CD4-positive, alpha-beta T cell (primary cell): ENCODE results near the gene NOB1. TPM values are rescaled to one million over a fixed set of nuclear protein-coding genes. Genes with fewer than 3 reads are reported as not detected.

ENCODE experiments used
- ATAC-seq: fragments of 200-7000 bp; cut with Tn5 transposase; one replicate; pipeline ENCODE4 v1.10.0; 2022; ENCODE audit warnings: mild to moderate bottlenecking; ENCODE audit not compliant: poor library complexity
- CTCF ChIA-PET: fragments of 350-600 bp; sonication (Branson Sonifier 250); formaldehyde crosslinking; loops from one replicate; lab custom pipeline; 2021; ENCODE audit warnings: antibody characterized with exemption, inconsistent platforms; lab: Charles Lee
- POLR2A ChIA-PET: fragments of 350-600 bp; sonication (Branson Sonifier 250); formaldehyde crosslinking; loops from one replicate; lab custom pipeline; 2021; ENCODE audit warnings: antibody characterized with exemption, inconsistent platforms; lab: Charles Lee
- DNase-seq, 14 experiments: peaks; one replicate each; pipeline ENCODE4 v3.0.0-alpha.2; 2013 to 2020; ENCODE audit warnings: mixed read lengths in 2 of 14
- H3K27ac ChIP-seq, 2 donors: one replicate each; pipeline versions ENCODE4 v1.5.1 to v1.7.0; 2013; ENCODE audit warnings: low read length in 2 of 2, low read depth in 1 of 2, mild to moderate bottlenecking in 1 of 2
- H3K27me3 ChIP-seq, 2 experiments: 1 replicate in 1 of 2; 2 replicates in 1 of 2; pipeline versions ENCODE4 v1.6.1 to v1.7.0; 2013; ENCODE audit warnings: low read length in 2 of 2, control low read depth in 1 of 2, mild to moderate bottlenecking in 1 of 2, moderate library complexity in 1 of 2; ENCODE audit not compliant: insufficient read depth in 2 of 2, control insufficient read depth in 1 of 2
- H3K36me3 ChIP-seq: one replicate; pipeline ENCODE4 v1.6.1; 2013; ENCODE audit warnings: low read length, control low read depth; ENCODE audit not compliant: insufficient read depth
- H3K4me1 ChIP-seq: one replicate; pipeline ENCODE4 v1.6.1; 2013; ENCODE audit warnings: low read length, control low read depth; ENCODE audit not compliant: insufficient read depth
- H3K4me3 ChIP-seq: one replicate; pipeline ENCODE4 v1.5.1; 2013; ENCODE audit warnings: mild to moderate bottlenecking, low read length, moderate library complexity
- H3K9me3 ChIP-seq, 2 experiments: 1 replicate in 1 of 2; 2 replicates in 1 of 2; pipeline versions ENCODE4 v1.6.1 to v1.7.0; 2013; ENCODE audit warnings: low read length in 2 of 2, mild to moderate bottlenecking in 2 of 2, control low read depth in 1 of 2, moderate library complexity in 1 of 2; ENCODE audit not compliant: control insufficient read depth in 1 of 2, insufficient read depth in 1 of 2
- H3K27ac Mint-ChIP-seq: one replicate; pipeline ENCODE4 v1.8.0; 2020; ENCODE audit warnings: mixed read lengths
- H3K27me3 Mint-ChIP-seq: one replicate; pipeline ENCODE4 v1.8.0; 2021; ENCODE audit warnings: mixed read lengths
- H3K36me3 Mint-ChIP-seq: one replicate; pipeline ENCODE4 v1.8.0; 2021; ENCODE audit warnings: low read depth, mixed read lengths
- H3K4me1 Mint-ChIP-seq: one replicate; pipeline ENCODE4 v1.8.0; 2021; ENCODE audit warnings: low read depth, mixed read lengths
- H3K4me3 Mint-ChIP-seq: one replicate; pipeline ENCODE4 v1.8.0; 2020; ENCODE audit warnings: mild to moderate bottlenecking, mixed read lengths
- H3K9me3 Mint-ChIP-seq: one replicate; pipeline ENCODE4 v1.8.0; 2020; ENCODE audit warnings: mixed read lengths
- CTCF ChIP-seq: fragments of 200-600 bp; IDR thresholded peaks from one replicate; pipeline ENCODE4 v1.8.0; 2022; ENCODE audit warnings: antibody characterized with exemption, mild to moderate bottlenecking
- intact Hi-C, 2 experiments: fragments of 100-400 bp; cut with DNase I in 1 of 2; cut with micrococcal nuclease in 1 of 2; formaldehyde crosslinking; loops; one replicate each; pipeline versions ENCODE4 v1.15.1 to v1.9.0; 2023 to 2025; cut with DNase I, micrococcal nuclease
- total RNA-seq, 174 experiments: library from RNA in 2 of 174; stranded (reverse) in 2 of 174; gene quantifications; one replicate each; pipeline ENCODE4 v1.2.3 and lab custom pipeline; 2021 to 2026

NOB1 gene
- total RNA-seq, 2 experiments from 2014 or later = 31.0 to 33.9 TPM

- Histone ChIP-seq H3K27me3 (no peaks in the 10 kb centered on the region), H3K36me3 (peaks cover 11% of the 10 kb centered on the region), H3K27ac (no peak overlapping the region), H3K9me3 (peaks cover 7 to 13% of the 10 kb centered on the region in 2 experiments), H3K4me3 (no peak overlapping the region), H3K4me1 (peaks cover 21% of the 10 kb centered on the region)
- ChIA-PET POLR2A (interaction anchor here (4.6 kb wide), 1 partner anchor 11 kb away, joined by 16 read pairs; the partner anchor contains the start of gene WWP2), CTCF (interaction anchor here (1.4 kb wide), 1 partner anchor 19 kb away, joined by 4 read pairs; the partner anchor contains the start of gene NOB1)
- TF ChIP-seq CTCF = no peak
- H3K9me3 Mint-ChIP-seq = peaks cover 6% of the 10 kb centered on the region
- peaks cover 39% of the 10 kb centered on the region for H3K36me3 Mint-ChIP-seq
- peaks cover 47% of the 10 kb centered on the region for H3K4me1 Mint-ChIP-seq
- intact Hi-C loops = no loop called here
- no peak overlapping the region for H3K4me3 Mint-ChIP-seq
- no peaks in the 10 kb centered on the region for H3K27me3 Mint-ChIP-seq
- ATAC-seq (no peak), DNase-seq (no peak)
- H3K27ac Mint-ChIP-seq = peak overlapping the region; percentile 9
Observed at GRCh38 chr16:69773260-69773947, 18.7 kb upstream of the NOB1 start.

- TF ChIP-seq CTCF = no peak
- ATAC-seq (no peak), DNase-seq (no peak)
- Mint-ChIP-seq H3K36me3 (peaks cover 36% of the 10 kb centered on the region), H3K4me3 (no peak overlapping the region), H3K27me3 (no peaks in the 10 kb centered on the region), H3K4me1 (peaks cover 56% of the 10 kb centered on the region), H3K27ac (peak overlapping the region; percentile 13), H3K9me3 (peaks cover 6% of the 10 kb centered on the region)
- Histone ChIP-seq H3K9me3 (peaks cover 7 to 13% of the 10 kb centered on the region in 2 experiments), H3K4me3 (no peak overlapping the region), H3K4me1 (peaks cover 21% of the 10 kb centered on the region), H3K27me3 (no peaks in the 10 kb centered on the region), H3K27ac (no peak overlapping the region), H3K36me3 (peaks cover 8% of the 10 kb centered on the region)
- intact Hi-C loops = no loop called here
- ChIA-PET POLR2A (interaction anchor here (4.6 kb wide), 1 partner anchor 9 kb away, joined by 16 read pairs; the partner anchor contains the start of gene WWP2), CTCF (interaction anchor here (0.6 kb wide), 1 partner anchor 1798 kb away, joined by 3 read pairs; no protein-coding TSS in a partner anchor)
Observed at GRCh38 chr16:69771651-69771967, 16.9 kb upstream of the NOB1 start.

- POLR2A ChIA-PET = no interaction called here
- Mint-ChIP-seq H3K36me3 (peaks cover 25% of the 10 kb centered on the region), H3K27ac (no peak overlapping the region), H3K9me3 (no peaks in the 10 kb centered on the region), H3K27me3 (no peaks in the 10 kb centered on the region), H3K4me1 (peaks cover 65% of the 10 kb centered on the region), H3K4me3 (no peak overlapping the region)
- no peak for DNase-seq
- TF ChIP-seq CTCF = no peak
- Histone ChIP-seq H3K36me3 (no peaks in the 10 kb centered on the region), H3K27me3 (no peaks in the 10 kb centered on the region), H3K4me3 (no peak overlapping the region), H3K27ac (no peak overlapping the region), H3K9me3 (no peaks in the 10 kb centered on the region), H3K4me1 (peaks cover 24% of the 10 kb centered on the region)
- intact Hi-C loops = no loop called here
- ATAC-seq = no peak
- CTCF ChIA-PET = interaction anchor here (0.5 to 2.6 kb wide), 2 partner anchors 15 to 135 kb away, joined by 3 to 8 read pairs; partner anchors contain the start of gene NOB1
Observed at GRCh38 chr16:69769404-69769803, 14.7 kb upstream of the NOB1 start.
